HG03135 (cell line): Measurements from ENCODE around the gene COPS7A.

Experiments used
- ATAC-seq: cut with Tn5 transposase; IDR thresholded peaks from one replicate; pipeline ENCODE4 v1.9.1; 2021; ENCODE audit warnings: mild to moderate bottlenecking, moderate library complexity; ENCODE audit not compliant: unreplicated experiment

The COPS7A gene

DNA sequence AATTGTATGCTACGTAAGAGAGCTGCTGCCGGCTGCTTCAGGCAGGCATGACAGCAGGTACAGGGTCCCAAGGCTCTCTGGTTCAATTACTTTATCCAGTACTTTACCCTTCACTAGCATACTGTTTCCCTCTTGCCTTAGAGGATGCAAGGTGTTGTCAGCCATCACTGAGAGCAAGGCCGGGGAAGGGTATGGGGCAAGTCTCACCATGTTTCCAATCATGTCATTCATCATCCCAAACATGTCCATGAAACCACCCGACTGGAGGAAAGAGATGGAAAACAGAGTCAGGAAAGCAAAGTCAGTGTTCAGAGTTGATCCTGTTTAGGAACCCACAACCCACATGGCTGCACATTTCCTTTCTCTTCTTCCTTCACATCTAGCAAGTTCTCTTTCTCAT, 26.7 kb downstream of the COPS7A start:
- no peak for ATAC-seq

DNA sequence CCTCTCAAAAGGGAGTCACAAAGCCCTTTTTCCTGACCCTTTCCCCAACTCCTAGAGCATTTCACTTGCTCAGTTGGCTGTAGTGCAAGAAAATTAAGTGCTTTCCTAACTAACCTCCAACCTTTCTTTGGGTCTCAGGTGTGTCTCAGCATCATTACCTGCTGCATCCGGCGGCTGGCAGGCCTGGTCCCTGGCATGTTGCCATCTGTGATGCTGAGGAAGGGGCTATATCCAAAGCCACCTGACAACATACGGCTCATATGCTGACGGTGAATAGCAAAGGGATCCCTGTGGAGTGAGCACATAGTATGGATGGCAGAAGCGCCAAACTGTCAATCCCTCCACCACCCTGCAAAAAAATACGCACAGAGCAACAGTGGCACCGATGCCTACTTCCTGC, 27.9 kb downstream of the COPS7A start:
- ATAC-seq: no peak

DNA sequence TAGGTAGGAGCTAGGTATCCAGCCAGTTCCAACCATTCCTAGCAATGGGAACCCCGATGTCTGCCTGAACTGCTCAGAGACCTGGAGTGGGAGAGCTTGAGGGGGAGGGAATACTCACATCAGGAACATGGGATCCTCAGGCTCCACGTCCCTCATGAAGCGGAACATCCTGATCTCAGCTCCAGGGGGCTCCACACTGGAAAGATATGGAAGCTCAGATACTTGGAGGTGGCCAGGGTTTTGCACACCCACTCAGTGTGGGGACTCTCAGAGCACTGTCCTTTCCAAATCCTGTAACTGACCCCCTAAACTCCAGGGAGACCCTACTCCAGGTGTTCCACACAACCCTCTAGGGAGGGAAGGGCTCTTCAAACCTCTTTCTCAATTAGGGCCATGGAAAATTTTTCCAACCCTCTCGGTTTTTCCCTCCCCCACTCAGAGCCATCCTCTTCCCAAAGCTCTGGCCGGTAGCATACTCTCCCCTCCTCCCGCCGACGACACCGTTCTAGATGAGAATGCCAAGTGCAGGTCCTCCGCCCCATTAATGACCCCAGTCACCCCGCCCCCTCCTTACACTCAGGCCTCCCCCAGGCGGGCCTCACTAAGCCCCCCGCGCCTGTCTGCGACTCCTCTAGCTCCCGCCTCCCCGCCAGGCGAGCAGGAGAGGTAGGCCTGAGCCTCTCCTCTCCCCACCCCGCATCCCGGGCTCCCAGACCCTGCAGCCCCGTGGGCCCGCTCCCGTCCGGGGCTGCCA, 28.5 kb downstream of the COPS7A start:
- ATAC-seq: no peak

DNA sequence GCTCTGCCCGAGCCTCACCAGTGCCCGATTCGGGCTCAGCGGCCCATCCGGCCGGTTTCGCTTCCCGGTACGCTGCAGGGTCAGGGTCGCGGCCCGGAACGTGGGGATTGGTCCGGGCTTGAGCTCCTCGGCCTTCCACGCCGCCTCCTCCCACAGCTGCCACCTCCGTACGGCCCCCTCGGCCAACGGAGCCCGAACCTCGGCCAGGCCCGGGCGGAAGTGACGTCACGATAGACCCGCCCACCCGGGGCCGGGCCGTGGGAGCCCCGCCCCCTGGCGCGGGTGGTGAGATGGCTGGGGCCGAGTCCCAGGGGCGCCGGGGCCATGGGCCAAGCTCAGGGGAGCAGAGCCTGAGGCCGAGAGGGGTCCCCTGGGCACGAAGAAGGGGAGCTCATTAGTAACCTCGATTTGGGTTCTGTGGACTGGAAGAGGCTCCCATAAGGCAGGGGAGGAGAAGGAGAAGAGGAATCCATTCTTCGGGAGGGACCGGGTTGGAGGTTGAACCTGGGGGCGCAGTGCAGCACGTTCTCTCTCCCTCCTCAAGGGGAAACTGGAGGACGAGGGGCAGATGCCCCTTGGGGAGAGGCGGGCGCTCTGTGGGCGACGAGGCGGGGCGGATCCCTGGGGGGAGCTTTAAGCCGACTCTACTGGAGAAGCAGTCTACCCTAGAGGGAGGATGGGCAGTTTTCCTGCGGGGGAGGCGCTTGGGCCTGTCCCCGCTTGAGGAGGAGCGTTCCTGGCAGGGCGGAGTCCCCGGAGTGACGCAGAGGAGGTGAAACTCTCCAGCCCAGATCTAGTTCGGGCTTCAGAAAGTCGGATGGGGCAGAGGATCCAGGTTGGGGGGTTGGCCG, 29.3 kb downstream of the COPS7A start, which contains the start of gene MLF2:
MLF2 (minus strand) TSS at position 221 of the 851 bp plus-strand sequence. CDS start 807 bp downstream, outside the sequence.
- ATAC-seq: peak; percentile 89

DNA sequence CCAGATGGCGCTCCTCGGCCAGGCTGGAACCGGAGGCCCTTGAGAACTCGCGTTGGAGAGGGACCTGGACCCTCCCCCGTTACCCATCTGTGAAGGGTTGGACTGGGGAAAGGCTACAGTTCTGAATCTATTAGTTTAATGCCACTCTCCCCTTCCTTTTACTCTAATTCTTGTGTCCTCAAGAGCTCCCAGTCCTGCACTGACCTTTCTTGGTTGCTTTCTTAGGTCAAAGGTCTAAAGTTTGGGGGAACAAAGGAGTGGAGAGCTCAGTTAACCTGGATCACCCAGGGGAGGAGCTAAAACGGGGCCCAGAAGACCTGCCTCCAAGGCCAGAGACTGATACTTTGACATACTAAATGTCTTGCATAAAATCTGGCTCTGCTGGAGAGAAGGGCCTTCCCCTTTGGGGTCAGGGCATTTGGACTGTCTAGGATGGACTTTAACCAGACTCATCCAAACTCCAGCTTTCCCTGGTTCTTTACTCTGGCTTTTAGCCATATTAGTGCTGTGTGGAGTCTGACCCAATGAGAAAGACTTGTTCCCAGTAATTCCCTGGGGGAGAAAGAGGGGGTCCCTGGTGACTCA, 30.0 kb downstream of the COPS7A start:
- no peak for ATAC-seq

DNA sequence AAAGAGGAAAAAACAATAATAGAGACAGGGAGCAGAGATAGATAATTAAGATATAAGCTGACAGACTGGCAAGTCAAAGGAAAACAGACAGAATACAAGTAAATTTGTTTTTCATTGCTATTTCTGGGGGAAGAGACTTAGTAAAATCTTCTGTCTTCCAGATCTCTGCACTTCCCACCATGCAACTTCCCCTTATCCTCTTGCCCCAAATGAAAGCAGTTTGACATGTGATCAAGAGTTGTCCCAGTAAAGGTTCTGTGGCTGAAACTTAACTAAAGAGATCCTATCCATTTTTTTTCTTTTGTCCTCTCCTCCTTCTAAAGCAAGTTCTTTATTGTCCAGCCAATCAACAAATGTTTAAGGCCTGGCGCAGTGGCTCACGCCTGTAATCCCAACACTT, 30.6 kb downstream of the COPS7A start:
- ATAC-seq: no peak

DNA sequence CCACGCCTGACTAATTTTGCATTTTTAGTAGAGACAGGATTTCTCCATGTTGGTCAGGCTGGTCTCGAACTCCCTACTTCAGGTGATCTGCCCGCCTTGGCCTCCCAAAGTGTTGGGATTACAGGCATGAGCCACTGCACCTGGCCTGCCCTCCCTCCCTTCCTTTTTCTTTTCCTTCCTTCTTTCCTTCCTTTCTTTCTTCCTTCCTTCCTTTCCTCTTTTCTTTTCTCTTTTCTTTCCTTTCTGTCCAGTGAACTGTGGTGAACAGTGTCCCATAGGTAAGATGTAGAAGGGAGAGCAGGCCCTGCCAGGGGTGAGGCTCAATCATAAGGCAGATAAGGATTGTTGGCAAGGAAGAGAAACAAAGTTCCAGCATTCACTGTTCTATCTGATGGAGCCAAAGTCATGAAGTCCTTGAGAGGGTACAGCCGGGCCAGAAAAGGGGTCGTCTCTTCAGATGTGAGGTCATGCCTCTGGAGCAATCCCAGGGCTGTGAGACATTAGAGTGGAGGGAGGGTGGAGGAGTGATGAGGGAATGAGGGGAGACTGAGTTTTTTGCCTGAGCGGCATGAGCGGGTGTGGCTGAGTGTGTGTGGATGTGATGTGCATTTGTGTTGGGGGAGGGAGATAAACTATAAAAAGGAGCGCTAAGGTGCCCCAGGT, 33.3 kb downstream of the COPS7A start:
- no peak for ATAC-seq

DNA sequence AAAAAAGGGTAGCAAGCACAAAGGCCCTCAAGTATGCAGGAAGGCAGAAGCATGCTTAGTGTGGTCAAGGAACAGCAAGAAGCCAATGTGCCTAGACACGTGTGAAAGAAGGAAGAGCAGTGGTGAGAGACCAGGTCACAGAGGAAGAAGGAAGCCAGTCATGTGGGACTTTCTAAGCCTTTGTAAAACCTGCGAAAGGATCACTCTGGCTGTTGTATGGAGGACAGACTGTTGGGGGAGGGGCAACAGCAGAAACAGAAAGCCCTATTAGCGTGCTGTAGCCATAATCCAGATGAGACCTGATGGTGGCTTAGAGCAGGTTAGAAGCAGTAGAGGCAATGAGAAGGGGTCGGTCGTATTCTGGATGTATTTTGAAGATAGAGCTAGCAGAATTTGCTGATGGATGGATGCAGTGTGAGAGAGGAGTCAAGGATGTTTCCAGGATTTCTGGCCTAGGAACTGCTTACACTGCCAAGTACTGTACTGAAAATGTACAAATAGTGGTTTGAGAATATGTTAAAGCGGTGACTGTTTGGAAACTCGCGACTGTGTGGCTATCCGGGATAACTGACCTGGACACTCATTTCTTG, 34.8 kb downstream of the COPS7A start:
- no peak for ATAC-seq

DNA sequence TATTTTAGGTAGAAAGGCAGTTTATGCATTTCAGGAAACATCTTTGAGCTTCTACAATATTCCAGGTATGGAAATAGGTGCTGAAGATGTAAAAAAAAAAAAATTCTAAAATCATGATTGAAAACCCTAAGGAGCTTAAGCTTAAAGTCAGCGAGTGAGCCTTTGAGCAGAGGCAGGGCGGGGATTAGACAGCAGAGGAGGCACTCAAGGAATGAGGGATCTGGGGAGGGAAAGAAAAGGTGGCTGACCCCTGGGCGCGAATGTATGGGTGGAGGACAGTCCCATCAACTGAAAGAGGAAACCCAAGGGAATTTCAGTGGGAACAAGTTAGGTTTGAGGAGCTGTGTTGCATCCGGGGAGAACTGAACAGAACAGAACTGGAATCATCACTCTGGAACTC, 35.9 kb downstream of the COPS7A start:
- ATAC-seq: no peak

DNA sequence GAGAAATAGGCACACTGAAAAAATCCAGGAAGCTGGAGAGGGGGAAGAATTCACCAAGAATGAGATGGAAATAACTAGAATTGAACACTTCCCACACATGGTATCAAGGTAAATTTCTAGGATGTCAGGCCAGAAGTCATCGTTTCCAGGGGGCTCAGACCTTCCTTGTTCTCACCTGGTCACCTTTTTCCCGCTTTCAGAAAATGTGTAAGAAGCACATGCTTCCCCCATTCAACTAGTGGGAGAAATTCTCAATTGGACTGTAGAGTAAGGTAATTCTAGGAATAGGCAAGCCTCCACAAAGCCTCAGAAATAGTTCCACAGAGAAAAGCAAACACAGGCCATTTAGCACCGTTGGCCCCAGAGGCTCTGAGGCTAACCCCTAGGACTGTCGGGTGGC, 39.5 kb downstream of the COPS7A start:
- ATAC-seq: no peak

DNA sequence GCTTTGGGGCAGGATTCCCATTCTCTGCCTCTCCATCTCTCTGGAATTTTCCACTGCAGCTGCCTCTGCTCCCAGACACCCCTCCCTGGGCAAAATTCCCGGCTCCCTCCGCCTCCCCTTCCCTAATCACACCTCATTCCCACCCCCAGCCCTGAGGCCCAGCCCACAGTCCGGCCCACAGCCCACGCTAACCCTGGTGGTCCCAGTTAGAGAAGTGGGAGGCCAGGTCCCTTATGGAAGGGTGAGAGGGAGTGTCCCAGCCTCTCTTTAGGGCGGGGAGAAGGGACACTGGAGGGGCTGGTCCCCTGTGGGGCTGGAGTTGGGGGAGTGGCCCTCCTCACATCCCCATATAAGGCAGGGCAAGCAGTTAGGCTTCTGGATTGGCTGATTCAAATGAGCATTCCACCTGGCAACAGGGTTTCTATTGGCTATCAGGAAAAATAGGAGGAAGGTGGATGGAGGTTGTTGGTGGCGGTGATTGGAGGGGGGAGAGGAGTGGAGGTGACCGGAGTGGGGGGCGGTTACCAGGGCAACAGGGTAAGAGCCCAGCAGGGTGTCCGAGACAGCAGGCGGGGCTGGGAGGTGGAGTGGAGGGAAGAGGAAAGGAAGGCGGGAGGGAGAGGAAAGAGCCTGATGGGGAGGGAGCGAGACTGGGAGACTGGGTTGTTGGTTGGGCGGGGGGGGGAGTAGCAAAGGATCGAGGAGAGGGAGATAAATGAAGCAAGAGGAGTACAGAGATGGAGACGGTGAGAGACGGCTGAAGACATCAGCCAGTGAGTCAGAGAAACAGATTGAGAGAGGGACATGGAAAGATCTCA, 40.4 kb downstream of the COPS7A start:
- peak; percentile 68 for ATAC-seq

DNA sequence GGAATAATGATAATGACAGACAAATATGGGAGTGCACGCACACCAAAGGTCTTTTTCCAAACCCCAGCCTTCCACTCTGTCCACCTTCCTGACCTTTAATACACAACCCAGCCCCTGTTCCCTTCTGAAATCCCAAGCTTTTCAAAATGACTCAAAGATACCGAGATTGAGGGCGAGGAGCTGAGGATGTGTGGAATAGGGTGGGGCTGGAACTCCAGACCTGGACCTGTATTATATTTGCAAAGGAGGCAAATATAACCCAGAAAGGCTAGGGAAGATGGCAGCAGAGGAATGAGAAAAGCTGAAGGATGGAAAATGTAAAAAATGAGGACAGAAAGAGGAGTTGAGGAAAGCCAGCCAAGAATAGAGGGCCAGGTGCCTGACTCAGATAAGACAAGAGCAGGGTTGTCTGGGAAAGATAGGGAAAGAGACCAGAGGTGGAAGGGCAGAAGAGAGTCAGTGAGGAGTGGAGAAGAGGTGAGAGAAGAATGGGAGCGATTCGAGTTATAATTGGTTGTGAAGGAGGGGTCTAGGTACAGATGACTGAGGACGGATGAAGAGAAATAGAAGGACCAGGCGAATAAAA, 41.3 kb downstream of the COPS7A start:
- ATAC-seq: no peak

DNA sequence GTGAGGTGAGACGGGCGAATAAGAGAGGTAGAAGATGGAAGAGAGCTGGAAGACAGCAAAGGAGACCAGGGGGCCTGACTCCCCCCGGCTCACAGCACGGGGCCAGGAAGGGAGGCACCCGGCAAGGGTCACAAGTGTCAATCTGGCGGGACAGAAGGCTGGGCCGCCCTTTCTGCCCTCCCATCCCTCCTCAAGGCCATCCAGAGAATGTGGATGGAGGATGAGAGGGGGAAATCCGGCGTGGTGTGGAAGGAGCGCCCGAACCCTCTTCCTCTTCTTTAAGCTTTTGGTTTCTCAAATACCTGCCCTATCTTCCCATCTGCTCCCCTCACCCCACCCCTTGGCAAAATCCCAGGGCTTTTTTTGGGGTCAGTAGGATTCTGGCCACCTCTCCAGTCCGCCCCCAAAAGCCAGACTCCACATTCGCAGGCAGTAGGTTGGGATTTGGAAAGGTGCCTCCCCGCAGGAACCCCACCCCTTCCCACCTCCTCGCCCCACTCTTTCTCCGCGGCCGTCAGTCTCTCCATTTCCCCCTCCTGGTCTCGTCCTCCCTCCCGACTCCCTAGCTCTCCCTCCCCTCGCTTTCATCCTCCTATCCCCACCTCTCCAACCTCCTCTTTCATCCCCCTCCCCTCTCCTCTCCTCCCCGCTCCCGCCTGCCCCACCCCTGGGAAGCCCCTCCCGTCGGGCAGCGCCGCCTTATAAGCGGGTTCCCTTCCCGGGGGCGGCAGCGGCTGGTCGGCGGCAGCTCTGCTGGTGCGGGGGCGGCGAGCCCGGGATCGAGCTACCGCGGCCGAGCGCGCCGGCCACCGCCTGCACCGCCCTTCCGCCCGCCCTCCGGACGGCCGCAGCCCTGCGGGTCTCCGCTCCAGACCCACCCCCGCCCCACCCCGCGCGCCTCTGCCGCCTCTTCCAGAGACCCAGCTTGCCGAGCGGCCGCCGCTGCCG, 42.1 kb downstream of the COPS7A start, which contains the start of gene PTMS:
PTMS (plus strand) TSS at position 730 of the 948 bp plus-strand sequence. CDS start 343 bp downstream, outside the sequence.
- ATAC-seq: peak; percentile 6

DNA sequence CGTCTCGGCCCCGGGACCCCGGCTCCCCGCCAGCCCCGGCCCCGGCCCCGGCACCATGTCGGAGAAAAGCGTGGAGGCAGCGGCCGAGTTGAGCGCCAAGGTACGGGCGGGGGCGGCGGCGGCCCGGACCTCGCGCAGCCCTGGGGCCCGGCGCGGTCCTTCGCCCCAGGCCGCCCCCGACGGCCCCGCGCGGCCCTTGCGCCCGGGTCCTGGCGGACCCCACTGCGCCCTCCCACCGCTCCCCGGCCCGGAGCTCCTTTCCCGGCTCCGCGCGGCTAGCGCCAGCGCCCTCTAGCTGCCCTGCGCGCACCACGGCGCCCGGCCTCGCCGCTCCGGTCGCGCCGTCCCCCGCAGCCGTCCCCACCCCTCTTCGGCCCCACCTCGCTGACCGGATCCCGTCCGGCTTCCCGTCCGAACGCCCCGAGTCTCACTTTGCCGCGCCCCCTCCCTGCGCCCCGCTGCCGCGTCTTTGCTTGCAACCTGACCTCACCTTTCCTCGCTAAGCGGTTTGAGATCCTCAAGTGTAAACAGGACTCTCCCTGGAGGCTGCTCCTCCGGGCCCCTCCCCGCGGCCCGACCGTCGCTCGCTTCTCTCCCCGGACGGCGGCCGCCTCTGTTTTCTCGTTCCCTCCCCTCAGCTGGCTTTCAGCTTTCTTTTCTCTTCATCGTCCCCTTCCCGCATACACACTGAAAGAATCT, 43.0 kb downstream of the COPS7A start:
- peak; percentile 48 for ATAC-seq

DNA sequence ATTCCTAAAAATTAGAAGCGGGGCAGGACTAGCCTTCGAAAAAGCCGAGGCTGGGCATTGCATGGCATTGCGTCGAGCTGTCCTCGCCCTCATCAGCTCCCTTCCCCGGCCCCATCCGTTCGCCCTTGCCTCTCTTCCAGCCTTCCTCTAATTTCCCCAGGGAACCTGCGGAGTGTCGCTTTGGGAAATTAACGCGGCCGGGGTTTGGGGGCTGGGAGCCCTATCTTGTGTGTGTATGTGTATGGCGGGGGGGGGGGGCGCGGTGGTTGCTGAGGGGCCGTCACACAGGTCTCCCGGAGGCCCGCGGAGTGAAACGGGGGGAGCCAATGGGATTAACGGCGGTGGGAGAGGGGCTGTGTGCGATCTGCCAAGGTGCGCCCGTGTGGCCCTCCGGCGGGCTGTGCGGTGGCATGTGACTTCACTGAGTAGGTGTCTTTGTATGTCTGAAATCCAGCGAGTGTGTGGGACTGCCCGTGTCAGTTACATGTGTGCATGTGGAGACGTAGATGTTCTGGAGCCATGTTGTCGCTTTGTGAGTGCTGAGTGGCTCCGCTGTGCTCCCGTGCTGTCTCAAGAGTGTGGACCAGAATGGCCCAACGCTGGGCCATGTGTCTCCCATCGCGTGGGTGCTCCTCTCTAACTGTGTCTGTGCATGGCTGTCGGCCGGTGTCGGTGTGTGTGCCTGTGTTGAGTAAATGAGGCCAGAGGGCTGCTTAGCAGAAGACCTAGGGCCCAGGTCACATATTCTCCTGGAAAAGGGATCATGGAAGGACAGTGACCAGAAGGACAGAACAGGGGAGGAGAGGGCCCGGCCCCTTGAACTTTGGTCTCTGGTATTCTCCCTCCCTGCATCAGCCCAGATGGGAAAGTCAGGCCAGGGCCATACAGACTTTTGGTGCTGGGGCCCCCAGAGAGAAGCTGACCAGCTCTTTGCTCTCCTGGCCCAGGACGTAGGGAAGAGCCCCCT, 43.8 kb downstream of the COPS7A start:
- ATAC-seq: no peak

DNA sequence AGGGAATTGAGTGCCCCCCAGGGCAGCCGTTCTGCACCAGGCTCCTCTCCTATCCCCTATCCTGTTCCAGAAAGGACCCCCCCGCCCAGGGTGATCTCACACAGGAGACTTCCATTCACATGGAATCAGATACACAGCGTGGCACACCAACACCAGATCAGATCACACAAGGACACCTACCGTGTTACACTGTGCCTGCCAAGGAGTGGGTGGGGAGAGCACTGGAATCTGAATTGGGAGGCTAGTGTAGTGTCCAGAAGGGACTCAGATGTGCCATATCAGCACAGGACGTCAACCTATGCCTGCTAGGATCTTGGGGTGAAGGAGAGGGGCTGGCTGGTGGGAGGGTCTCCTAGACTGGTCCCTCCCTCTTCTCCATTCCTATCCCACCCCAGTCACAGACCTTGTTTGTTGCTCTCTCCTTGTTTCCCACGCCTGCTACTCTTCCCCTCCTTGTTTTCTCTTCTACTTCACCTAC, 44.6 kb downstream of the COPS7A start:
- ATAC-seq: no peak
